HG03039 (cell line): ENCODE results near the gene QPCT.
"Not testable (repeated sequence)": the region's sequence is repeated elsewhere in the genome, so short reads cannot be mapped to it uniquely, and the experiment has no call there.

Experiments used
- ATAC-seq: cut with Tn5 transposase; IDR thresholded peaks from one replicate; pipeline ENCODE4 v1.9.1; 2021; ENCODE audit warnings: mild to moderate bottlenecking, moderate library complexity; ENCODE audit not compliant: unreplicated experiment

Gene QPCT

DNA sequence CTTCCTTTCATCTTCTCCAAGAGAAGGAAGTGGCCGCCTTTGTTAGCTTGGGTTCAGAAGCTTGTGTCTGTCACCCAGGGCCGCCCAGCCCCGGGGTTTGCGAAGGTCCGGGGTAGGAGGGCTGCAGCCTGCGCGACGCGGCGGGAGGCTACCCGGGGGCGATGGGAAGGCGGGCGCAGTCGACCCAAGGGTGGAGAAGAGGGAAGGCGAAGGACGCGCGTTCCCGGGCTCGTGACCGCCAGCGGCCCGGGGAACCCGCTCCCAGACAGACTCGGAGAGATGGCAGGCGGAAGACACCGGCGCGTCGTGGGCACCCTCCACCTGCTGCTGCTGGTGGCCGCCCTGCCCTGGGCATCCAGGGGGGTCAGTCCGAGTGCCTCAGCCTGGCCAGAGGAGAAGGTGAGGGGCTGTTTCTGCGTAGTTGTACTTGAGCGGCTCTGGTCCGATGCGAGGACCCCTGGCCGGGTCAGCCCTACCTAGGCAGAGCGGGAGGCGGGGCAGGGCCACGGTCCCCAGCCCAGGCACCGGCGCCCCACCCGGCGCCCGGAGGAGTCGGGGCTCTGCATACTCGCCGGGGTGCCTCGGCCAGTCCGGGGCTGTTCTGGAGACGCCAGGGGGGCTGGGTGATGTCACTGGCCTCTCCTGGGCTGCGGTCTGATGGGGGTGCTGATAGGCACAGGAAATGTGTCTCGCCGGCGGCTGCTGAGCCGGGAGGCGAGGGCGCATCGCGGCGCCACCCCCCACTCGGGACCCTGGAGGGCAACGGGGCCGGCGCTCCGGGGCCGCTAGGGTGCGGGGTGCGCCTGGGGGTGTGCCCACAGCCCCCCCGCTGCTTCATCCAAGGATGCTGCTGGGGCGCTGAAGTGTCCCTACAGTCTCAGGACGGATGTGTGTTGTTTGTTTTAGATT is at the start of gene QPCT:
Gene QPCT (plus strand): TSS at position 178 of the 909 bp plus-strand sequence. CDS start 102 bp downstream, at position 280.
- no peak for ATAC-seq

DNA sequence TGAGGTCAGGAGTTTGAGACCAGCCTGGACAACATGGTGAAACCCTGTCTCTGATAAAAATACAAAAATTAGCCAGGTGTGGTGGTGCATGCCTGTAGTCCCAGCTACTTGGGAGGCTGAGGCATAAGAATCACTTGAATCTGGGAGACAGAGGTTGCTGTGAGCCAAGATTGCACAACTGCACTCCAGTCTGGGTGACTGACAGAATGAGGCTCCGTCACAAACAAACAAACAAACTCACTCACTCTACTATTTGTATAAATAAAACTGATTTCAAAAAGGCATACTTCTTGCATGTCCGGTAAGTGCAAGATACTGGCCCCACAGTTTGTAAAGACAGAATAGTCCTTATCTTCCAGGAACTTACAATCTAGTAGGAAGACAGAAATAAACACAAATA is 49.6 kb upstream of the QPCT start:
- not testable (repeated sequence) for ATAC-seq

DNA sequence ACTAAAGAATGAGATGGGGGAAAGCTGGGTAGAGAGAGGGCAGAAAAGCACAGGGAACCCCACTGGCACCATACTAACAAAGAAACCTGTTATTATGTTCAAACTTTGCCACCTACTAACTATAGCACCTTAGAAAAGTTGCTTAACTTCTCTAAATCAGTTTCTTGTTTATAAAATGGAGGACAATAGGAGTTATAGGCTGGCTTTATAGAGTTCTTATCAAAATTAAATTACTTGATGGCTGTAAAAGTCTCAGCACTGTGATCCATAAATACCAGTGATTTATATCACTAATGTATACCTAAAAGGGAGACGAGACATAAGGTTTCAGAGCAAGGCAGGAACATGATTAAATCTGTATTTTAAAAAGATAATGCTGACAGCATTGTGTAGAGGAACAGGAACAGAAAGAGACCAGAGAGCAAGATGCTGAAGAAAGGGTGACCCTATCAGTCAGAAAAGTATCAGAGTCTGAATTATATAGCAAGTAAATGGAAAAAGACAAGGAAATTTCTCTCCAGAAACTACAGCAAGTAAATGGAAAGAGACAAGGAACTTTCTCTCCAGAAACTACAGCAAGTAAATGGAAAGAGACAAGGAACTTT is 48.9 kb upstream of the QPCT start:
- no peak for ATAC-seq

DNA sequence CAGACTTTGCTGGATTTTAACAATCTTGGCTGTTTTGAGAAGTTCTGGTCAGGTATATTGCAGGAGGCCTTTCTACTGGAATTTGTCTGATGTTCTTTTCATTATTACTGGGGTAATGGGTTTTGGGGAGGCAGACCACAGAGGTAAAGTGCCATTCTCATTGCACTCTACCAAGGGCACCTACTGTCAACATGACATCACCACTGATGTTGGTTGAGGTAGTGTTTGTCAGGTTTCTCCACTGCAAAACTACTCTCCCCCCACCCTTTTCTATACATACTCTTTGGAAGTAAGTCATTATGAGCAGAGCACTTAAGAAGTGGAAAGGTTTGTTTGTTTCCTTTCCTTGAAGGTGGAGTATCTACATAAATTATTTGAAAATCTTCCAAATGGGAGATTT is 46.8 kb upstream of the QPCT start:
- no peak for ATAC-seq

DNA sequence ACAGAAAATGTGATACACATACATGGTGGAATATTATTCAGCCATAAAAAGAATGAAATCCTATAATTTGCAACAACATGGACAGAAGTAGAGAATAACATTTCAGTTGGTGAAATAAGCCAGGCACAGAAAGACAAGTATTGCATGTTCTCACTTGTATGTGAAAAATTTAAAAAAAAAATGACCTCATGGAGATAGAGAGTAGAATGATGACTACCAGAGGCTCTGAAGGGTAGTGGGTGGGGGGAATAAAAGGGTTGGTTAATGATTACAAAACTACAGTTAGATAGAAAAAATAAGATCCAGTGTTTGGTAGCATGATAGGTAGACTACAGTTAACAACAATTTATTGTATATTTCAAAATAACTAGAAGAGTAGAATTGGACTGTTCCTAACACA is 44.3 kb upstream of the QPCT start:
- ATAC-seq, result no peak

DNA sequence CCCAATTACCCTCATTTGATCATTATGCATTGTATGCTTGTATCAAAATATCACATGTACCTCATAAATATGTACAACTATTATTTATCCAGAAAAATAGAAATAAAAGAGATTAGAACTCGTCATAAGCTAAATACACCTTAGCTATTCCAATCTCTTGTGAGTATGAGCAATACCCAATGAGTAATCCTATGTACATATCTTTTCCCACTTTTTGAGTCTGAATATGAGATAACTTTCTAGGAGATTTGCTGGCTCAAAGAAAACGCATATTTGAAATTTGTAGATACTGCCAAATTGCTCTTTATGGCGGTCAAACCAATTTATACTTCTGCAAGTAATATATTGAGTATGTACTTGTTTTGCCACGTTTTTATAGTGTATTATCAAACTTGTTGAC is 43.9 kb upstream of the QPCT start:
- ATAC-seq, result no peak

DNA sequence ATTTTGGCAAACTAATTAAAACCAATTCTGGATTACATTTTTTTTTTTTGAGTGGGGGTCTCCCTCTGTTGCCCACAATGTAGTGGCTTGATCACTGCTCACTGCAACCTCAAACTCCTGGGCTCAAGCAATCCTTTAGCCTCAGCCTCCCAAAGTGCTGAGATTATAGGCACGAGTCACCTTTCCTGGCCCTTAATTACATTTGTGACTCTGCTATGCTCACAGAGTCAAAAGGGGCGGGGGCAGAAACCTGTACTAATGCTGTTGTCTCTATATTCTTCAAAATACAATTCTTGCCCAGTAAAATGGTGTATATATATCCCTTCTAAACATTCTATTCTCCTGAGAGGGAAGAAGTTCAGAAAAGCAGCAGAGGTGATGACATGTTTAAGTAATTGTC is 43.0 kb upstream of the QPCT start:
- no peak for ATAC-seq

DNA sequence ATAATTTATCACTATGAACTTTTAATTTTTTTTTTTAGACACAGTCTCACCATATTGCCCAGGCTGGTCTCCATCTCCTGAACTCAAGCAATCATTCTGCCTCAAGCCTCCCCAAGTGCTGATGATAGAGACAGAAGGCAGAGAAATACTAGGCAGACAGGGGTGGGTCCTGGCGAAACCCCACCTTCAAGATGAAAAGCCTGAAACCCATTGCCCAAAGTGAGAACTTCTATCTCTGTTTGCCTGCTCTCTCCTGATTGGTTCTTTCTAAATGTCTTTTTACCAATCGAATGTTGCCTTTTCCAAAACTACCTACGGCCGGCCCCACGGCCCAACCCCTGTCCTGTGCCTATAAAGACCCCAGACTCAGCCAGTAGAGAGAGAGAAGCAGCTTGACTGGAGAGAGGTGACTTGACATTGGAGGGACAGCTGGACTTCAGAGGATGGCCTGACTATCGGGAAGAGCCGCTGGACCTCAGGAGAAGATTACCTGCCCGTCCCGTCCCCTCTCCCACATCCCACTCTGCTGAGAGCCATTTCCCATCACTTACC is 41.7 kb upstream of the QPCT start:
- ATAC-seq, result no peak

DNA sequence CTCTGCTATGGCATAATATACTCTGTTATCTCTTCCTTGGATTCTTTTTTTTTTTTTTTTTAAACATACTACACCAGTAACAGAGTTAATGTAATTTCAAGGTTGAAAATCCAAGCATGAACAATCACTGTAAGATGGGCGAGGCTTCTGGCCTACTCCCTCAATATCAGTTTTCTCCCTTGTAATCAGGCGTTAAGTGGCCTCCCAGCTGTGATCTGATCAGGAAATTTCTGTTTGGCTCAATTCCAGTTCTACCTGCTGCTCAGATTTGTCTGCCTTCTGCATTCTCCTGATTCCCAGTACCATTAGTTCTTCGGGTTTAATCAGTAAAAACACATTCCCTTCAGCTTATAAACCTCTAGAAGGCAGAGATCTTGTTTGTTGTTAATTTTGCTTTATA is 38.4 kb upstream of the QPCT start:
- no peak for ATAC-seq

DNA sequence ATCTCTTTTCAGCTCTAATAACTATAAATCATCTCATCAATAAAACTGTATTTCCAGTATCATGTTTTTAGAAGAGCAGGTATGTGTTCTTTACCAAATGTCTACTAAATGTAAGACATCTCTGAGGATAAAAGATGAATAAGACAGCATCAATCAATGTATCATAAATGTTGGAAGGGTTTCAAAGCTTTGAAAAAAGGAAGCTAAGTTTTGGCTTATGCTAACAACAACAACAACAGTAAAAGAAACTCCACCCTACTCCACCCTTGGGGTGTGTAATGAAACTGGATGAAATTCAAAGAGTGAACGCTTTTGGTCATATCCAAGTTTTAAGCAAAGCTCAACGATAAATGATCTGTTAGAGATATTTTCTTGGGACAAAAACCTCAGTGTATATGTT is 36.9 kb upstream of the QPCT start:
- ATAC-seq, result no peak

DNA sequence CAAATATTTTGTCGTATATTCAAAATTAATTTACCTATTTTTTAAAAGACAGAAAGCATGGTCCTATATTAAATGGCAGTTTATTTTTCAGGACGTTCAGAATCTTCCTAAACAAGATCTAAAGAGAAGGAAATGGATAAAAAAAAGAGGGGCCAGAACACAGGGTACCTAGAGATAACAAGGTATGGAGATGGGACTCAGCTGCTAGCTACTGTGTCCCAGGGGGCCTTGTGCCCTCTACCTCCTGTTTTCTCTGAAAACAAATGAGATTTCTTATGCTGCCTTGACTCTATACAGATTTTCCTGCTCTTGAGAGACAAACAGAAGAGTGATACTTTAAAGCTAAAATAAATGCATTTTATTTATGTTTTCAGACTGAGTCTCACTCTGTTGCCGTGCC is 29.1 kb upstream of the QPCT start:
- no peak for ATAC-seq

DNA sequence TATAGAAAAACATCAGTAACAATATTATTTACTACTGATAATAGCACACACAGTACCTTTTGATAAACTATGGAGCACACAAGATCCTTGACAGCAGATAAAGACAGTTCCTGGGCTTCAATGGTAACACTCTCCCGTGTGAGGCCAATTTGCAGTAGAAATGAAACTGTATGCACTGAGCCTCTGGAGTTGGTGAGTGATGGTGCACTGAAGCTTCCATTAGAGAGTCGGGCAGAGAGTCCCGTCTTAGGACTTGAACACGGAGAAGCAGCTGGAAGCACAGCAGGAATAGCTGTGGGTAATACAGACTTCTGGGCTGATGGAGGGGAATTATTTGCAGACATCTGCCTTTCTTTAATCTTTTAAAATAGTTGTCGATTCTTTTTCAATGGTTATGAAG is 28.2 kb upstream of the QPCT start:
- ATAC-seq, result no peak

DNA sequence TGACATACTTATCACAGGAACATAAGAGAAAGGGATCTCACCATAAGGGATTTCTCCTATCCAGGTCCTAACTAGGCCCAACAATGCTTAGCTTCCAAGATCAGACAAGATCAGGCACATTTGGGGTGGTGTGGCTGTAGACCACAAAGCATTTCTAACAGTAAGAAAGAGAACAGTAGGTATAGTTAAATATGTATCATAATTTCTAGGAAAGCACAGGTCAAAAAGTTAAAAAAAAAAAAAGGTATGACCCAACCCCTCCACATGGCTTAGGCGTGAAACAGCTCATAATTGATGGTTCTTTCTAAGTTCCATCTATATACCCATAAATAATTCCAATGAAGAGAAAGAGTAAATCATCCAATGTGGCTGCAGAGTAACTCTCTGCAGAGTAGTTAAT is 26.7 kb upstream of the QPCT start:
- no peak for ATAC-seq

DNA sequence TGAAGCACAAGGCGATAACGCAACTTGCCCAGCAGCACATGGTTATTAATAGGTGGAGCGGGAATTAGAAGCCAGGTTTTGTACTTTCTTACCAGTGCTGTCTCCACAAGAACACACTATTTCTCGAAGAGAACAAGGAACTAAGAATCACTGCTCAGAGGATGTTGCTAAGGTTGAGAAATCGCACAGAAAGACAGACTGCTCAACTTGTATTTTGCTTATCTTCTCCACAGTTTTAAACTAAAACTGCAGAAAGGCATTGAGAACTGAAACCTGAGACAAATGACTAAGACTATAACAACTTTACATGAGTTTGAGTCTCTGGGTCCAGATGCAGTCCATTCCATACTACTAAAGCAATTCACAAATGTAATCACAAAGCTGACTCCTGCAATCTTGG is 26.0 kb upstream of the QPCT start:
- peak; percentile 71 for ATAC-seq

DNA sequence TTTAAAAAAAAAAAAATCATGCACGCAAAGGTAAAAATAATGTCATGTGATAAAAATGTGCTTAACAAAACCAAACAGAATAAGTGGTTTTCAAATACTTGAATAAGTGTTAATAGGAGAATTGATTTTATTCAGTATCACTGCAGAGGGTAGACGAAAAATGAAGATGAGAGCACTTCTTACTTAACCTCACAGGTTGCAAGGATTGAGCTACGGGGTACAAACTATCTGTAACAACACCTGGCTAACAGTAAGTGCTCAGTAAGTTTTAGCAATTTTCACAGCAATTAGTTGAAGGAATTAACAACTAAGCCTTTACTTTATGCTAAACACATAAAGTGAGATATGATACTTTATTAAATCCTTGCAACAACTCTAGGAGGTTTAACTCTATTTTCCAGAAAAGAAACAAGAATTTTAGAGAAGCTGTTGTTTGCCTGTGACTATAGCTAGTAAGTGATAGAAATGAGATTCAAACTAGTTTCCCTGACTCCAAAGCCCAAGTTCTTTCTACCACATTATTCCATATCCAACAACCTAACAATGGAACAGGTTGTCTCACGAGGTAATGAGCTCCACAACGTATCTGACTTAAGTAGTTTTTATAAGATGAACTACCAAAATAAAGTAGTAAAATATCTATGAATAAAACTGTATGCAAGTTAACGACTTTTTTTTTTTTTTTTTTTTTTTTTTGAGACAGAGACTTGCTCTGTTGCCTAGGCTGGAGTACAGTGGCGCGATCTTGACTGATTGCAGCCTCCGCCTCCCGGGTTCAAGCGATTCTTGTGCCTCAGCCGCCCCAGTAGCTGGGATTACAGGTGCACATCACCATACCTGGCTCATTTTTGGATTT is 24.4 kb upstream of the QPCT start:
- no peak for ATAC-seq

DNA sequence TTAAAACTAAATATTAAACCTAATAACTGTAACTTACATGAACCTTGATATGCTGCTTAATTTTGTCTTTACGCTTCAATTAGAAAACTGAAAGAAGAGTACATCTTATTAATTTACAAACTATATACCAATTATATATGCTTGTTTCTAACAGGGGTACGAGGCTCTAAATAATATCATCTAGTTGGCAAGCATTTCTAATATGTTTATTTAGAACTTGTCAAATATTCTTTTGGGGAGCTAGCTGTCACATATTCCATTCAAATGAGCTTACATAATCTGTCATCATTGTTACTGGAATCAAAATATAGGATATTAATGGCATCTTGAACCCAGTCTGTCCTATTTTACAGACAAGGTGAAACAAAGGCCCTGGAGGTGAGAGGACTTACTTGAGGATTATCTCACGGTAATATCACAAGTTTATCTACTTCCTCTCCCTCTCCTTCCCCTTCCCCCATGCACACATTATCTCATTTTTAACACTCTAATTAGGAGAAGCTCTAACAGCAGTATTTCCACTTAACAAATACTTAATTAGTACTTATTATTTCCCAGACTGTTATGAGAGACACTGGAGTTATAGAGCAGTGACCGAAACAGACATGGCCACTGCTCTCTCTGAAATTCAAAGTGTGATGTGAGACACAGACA is 23.3 kb upstream of the QPCT start:
- ATAC-seq, result no peak

DNA sequence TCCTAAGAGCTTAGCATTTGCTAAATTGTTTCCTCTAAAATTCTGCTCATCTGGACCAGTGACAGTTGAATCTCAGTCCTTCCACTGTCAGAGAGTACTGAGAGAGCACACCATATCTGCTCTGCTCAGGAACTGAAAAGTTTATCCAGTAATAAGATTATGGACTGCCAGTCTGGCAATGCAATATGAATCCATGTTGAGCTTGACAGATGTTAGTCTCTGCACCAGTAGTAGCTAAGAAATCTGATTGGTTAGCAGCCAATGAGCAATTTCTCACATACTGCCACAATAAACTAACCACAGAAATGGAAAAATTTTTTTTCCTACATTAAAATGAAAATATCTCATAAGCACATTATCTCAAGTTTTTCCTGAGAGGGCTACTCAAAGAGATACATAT is 22.1 kb upstream of the QPCT start:
- ATAC-seq, result no peak

DNA sequence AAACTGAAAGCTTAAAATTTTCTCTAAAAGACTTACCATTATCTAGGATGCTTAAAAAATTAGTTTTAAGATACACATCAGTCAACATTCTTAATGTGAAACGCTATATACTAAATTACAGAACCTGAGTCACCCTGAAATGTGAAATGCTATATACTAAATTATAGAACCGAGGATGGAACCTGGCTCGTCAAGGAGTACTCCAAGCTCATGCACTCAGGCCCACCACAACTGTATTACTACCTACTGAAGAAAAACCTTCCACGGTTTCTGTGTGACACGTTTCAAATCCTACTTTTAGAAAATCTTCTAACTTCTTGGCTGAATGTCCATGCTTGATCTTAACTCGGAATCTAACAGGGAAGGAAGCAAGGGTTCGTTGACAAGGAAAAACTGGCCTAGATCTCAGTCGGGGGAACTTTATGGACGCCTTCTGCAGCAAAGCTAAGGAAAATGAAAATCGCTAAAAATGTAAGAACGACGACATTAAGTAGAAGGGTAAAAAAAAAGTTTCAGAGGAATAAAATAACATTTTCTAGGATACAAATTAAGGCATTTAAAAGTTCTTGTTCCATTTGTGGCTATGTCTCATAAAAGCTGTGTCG is 21.2 kb upstream of the QPCT start:
- no peak for ATAC-seq

DNA sequence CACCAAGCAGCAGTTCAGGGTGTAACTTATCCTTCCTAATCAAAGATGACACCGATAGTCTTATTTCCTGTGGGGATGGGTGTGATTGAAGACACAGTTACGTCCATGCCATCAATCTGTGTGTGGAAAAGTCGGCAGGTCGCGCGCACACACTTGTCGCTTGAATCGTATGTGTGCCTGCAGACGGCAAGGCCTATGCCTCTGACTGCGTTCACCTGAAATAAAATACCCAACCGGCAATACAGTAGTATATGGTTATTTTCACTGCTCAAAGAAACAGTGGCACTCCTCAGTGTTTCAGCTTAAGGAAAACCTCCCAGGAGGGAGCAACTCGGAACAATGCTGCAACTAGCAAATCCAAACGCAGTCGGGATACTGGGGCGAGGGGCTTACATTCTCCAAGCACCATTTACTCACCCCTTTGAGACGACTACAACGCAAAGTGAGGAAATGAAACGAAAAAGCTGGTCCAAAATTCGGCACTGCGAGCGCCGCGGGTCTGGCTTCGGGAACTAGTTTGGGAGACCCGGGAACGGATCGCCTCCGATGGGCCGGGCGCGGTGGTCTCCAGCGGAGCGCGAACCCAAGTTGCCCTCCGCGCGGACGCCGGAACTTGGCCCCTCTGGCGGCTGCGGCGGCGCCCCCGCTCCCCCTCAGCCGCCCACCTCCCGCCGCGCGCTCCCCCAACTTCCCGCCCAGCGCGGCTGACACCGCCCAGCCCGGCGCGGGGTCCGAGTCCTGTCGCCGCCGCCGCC is 20.5 kb upstream of the QPCT start:
- peak; percentile 24 for ATAC-seq

DNA sequence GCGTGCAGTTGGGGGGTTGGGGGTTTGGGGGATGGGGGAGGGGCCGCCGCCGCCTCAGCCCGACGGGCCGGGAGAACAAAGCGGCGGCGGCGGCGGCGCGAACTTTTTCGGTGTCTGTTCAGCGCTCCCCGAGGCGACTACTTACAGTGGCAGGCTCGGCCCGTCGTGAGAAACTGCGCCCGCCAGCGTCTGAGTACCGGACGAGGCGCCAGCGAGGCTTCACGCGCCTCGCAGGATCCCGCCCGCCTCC is 20.0 kb upstream of the QPCT start:
- no peak for ATAC-seq
